HPDE6-E6E7 (cell line): ENCODE results near the gene SLC48A1.
A peak's percentile ranks its signal among the peaks of the same experiment; 100 is the strongest.

ENCODE experiments used
- DNase-seq: peaks from one replicate; pipeline ENCODE4 v3.0.0; 2011; ENCODE audit warnings: missing footprints; ENCODE audit errors: extremely low spot score

The SLC48A1 gene

GRCh38 chr12:47744005-47744651 is 28.9 kb upstream of the SLC48A1 start:
- DNase-seq = peak; percentile 87

- no peak for DNase-seq
Measured at GRCh38 chr12:47744778-47745436, 28.1 kb upstream of the SLC48A1 start.

GRCh38 chr12:47745485-47746041 is 27.5 kb upstream of the SLC48A1 start:
- no peak for DNase-seq

GRCh38 chr12:47746073-47746472 is 27.0 kb upstream of the SLC48A1 start:
- no peak for DNase-seq

GRCh38 chr12:47746523-47746922 is 26.5 kb upstream of the SLC48A1 start:
- no peak for DNase-seq

GRCh38 chr12:47747126-47747525 is 25.9 kb upstream of the SLC48A1 start:
- DNase-seq = no peak

- no peak for DNase-seq
Measured at GRCh38 chr12:47747596-47748506, 25.2 kb upstream of the SLC48A1 start.

- DNase-seq = no peak
Measured at GRCh38 chr12:47748507-47748828, 24.6 kb upstream of the SLC48A1 start.

GRCh38 chr12:47748899-47749298 is 24.1 kb upstream of the SLC48A1 start:
- DNase-seq = no peak

GRCh38 chr12:47750229-47750798 is 22.7 kb upstream of the SLC48A1 start:
- no peak for DNase-seq

GRCh38 chr12:47750916-47751470 is 22.0 kb upstream of the SLC48A1 start:
- no peak for DNase-seq

- DNase-seq = no peak
Measured at GRCh38 chr12:47751561-47751960, 21.5 kb upstream of the SLC48A1 start.

- DNase-seq = no peak
Measured at GRCh38 chr12:47752121-47752520, 20.9 kb upstream of the SLC48A1 start.

- DNase-seq = peak; percentile 87
Measured at GRCh38 chr12:47752552-47752951, 20.5 kb upstream of the SLC48A1 start.

GRCh38 chr12:47753021-47754001 is 19.7 kb upstream of the SLC48A1 start:
- DNase-seq = no peak

- no peak for DNase-seq
Measured at GRCh38 chr12:47754126-47754525, 18.9 kb upstream of the SLC48A1 start.

- no peak for DNase-seq
Measured at GRCh38 chr12:47754881-47755280, 18.2 kb upstream of the SLC48A1 start.

- no peak for DNase-seq
Measured at GRCh38 chr12:47755655-47756562, 17.1 kb upstream of the SLC48A1 start.

- DNase-seq = no peak
Measured at GRCh38 chr12:47757364-47757839, 15.6 kb upstream of the SLC48A1 start.
